Esophagus squamous epithelium (tissue), 5 donors: Measurements from ENCODE around the gene UFSP1. TPM values are rescaled to one million over a fixed set of nuclear protein-coding genes. Genes with fewer than 3 reads are reported as not detected.
"Not testable (repeated sequence)": the region's sequence is repeated elsewhere in the genome, so short reads cannot be mapped to it uniquely, and the experiment has no call there.

Experiments used
- DNase-seq: peaks from one replicate; lab custom pipeline; 2025; lab: John Stamatoyannopoulos, UW
- H3K27ac ChIP-seq, 4 donors: fragments of 200-600 bp; sonication (generic); one replicate each; pipeline ENCODE4 v1.5.1; 2016 to 2019; ENCODE audit warnings: mild to moderate bottlenecking in 1 of 4
- H3K27me3 ChIP-seq, 4 donors: fragments of 200-600 bp; sonication (generic); 1 replicate in 3 of 4; 2 replicates in 1 of 4; pipeline versions ENCODE4 v1.5.1 to v1.6.0; 2017 to 2021; ENCODE audit warnings: antibody characterized with exemption in 1 of 4
- H3K36me3 ChIP-seq, 3 donors: fragments of 200-600 bp; sonication (generic); one replicate each; pipeline ENCODE4 v1.5.1; 2016 to 2019
- H3K4me1 ChIP-seq, 3 donors: fragments of 200-600 bp; sonication (generic); one replicate each; pipeline ENCODE4 v1.5.1; 2017 to 2019
- H3K4me3 ChIP-seq, 4 donors: fragments of 200-600 bp; sonication (generic); 1 replicate in 3 of 4; 2 replicates in 1 of 4; pipeline ENCODE4 v1.5.1; 2016 to 2019; ENCODE audit warnings: mild to moderate bottlenecking in 2 of 4, moderate library complexity in 1 of 4
- H3K9me3 ChIP-seq, 3 donors: fragments of 200-600 bp; sonication (generic); one replicate each; pipeline ENCODE4 v1.5.1; 2016 to 2019
- CTCF ChIP-seq, 6 experiments: fragments of 450-650 bp in 4 of 6; fragments of 200-600 bp in 2 of 6; sonication (generic) in 2 of 6; IDR thresholded peaks; one replicate each; pipeline ENCODE4 v1.5.1; 2016 to 2019; ENCODE audit warnings: antibody characterized with exemption in 6 of 6, mild to moderate bottlenecking in 4 of 6, moderate library complexity in 4 of 6
- POLR2A ChIP-seq, 4 donors: fragments of 450-650 bp; IDR thresholded peaks; one replicate each; pipeline ENCODE4 v1.6.1; 2017; ENCODE audit warnings: antibody characterized with exemption in 4 of 4, mild to moderate bottlenecking in 4 of 4, moderate library complexity in 3 of 4
- WGBS, 2 donors: methylation state at CpG; one replicate each; pipeline ENCODE4 v1.1.5; 2018; 5-methylcytosine and 5-hydroxymethylcytosine counted together
- intact Hi-C: fragments of 100-400 bp; cut with DNase I; formaldehyde crosslinking; loops from one replicate; pipeline ENCODE4 v1.15.0; 2022
- total RNA-seq, 4 donors: library from RNA; depleted of rRNA; stranded (reverse); fragments of >200 nt; gene quantifications; one replicate each; pipeline ENCODE4 v1.1.0, GENCODE V29; 2016
- donor health status: DM: yes; HTN: yes; CAD: no.

UFSP1 gene
- 1 to 10 TPM; 1.3 to 8.4 (median 5.5) TPM for total RNA-seq

GRCh38 chr7:100888988-100889750 lies at the start of gene UFSP1:
Gene UFSP1, minus strand, starts transcription at chr7:100889715. Its CDS starts 444 bp downstream, at chr7:100889271.
- TF ChIP-seq POLR2A (IDR thresholded peaks at IDR 0.05): no peak
- TF ChIP-seq CTCF (IDR thresholded peaks at IDR 0.05): peak in 2 of 6 experiments; percentile 11 to 22
- no peak for DNase-seq
- Histone ChIP-seq H3K9me3 (no peaks in the 10 kb centered on the region), H3K4me3 (peak within 1 kb of the TSS; percentile 50 to 88 (median 74)), H3K27me3 (peaks cover 0 to 18% (median 0%) of the 10 kb centered on the region in 4 donors), H3K36me3 (peaks cover 30 to 43% (median 42%) of the 10 kb centered on the region in 3 donors), H3K27ac (peak within 1 kb of the TSS; percentile 95 to 99 (median 98)), H3K4me1 (peaks cover 31 to 54% (median 33%) of the 10 kb centered on the region in 3 donors)
- intact Hi-C loops: no loop called here
- 0 to 3% methylated on average over 6 to 12 of the region's 73 CpGs for WGBS, 2 donors

- H3K36me3 ChIP-seq, H3K4me3 ChIP-seq, H3K4me1 ChIP-seq, H3K9me3 ChIP-seq, intact Hi-C loops, DNase-seq, H3K27ac ChIP-seq: not testable (repeated sequence)
- 78% methylated on average over 7 of the region's 7 CpGs for WGBS, 2 donors
- peaks cover 0 to 25% (median 0%) of the 10 kb centered on the region in 4 donors for H3K27me3 ChIP-seq
Measured at GRCh38 chr7:100936167-100936566, 46.7 kb upstream of the UFSP1 start.

GRCh38 chr7:100935381-100935780 lies 45.9 kb upstream of the UFSP1 start:
- H3K4me3 ChIP-seq, H3K27ac ChIP-seq, intact Hi-C loops, DNase-seq, H3K36me3 ChIP-seq, H3K4me1 ChIP-seq, H3K9me3 ChIP-seq: not testable (repeated sequence)
- H3K27me3 ChIP-seq: peaks cover 0 to 30% (median 0%) of the 10 kb centered on the region in 4 donors
- 22 to 50% methylated on average over 2 of the region's 2 CpGs for whole genome bisulfite sequencing, 2 donors

- intact Hi-C loops: no loop called here
- no peak for TF ChIP-seq POLR2A (IDR thresholded peaks at IDR 0.05)
- TF ChIP-seq CTCF (IDR thresholded peaks at IDR 0.05): no peak
- Histone ChIP-seq H3K4me3 (no peak overlapping the region), H3K4me1 (no peaks in the 10 kb centered on the region), H3K27me3 (peaks cover 0 to 34% (median 0%) of the 10 kb centered on the region in 4 donors), H3K27ac (no peak overlapping the region), H3K36me3 (no peaks in the 10 kb centered on the region), H3K9me3 (no peaks in the 10 kb centered on the region)
- DNase-seq: no peak
- WGBS, 2 donors: no CpG with 5 or more reads among the region's 4 CpGs
Measured at GRCh38 chr7:100933734-100934133, 44.2 kb upstream of the UFSP1 start.

- whole genome bisulfite sequencing, 2 donors: 93 to 100% methylated on average over 1 of the region's 1 CpG
- no peaks in the 10 kb centered on the region for H3K4me1 ChIP-seq
- H3K27ac ChIP-seq: no peak overlapping the region
- H3K27me3 ChIP-seq: peaks cover 0 to 16% (median 0%) of the 10 kb centered on the region in 4 donors
- H3K4me3 ChIP-seq: no peak overlapping the region
- H3K9me3 ChIP-seq: no peaks in the 10 kb centered on the region
- no peak for TF ChIP-seq CTCF (IDR thresholded peaks at IDR 0.05)
- TF ChIP-seq POLR2A (IDR thresholded peaks at IDR 0.05): no peak
- intact Hi-C loops: no loop called here
- DNase-seq: no peak
- H3K36me3 ChIP-seq: no peaks in the 10 kb centered on the region
Measured at GRCh38 chr7:100929808-100930174, 40.3 kb upstream of the UFSP1 start.

GRCh38 chr7:100923616-100924015 lies 34.1 kb upstream of the UFSP1 start:
- H3K4me3 ChIP-seq, intact Hi-C loops, H3K4me1 ChIP-seq, H3K9me3 ChIP-seq, DNase-seq, H3K27ac ChIP-seq, H3K27me3 ChIP-seq, H3K36me3 ChIP-seq: not testable (repeated sequence)
- 38 to 43% methylated on average over 4 of the region's 4 CpGs for WGBS, 2 donors
